GM19372 (cell line): ENCODE measurements around the gene BTNL2.

Source experiments
- ATAC-seq: cut with Tn5 transposase; IDR thresholded peaks from one replicate; pipeline ENCODE4 v1.9.1; 2021; ENCODE audit warnings: mild to moderate bottlenecking, low read depth, moderate library complexity; ENCODE audit not compliant: unreplicated experiment

The BTNL2 gene

DNA sequence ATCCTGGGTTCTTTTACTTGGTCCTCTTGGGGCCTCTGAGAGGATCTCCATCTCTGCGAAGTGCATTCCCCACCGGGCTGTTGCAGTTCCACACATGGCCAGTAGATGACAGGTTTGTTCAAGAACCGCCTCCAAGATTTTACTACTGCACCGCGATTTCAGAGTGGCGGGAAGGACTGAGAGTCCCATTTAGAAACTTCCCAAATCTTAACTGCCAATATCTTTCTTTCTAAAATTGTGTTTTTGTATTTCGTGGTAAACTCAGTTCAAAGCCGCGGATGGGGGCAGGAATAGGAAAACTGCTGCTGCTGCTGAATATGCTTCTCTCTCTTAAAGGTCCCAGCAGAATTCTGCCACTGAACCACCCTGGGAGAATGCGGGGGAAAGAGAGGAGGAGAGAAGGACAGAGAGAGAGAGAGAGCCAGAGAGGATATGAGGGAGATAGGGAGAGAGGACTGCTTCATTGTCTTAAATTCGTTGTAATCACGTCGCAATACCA, 8.6 kb upstream of the BTNL2 start:
- no peak for ATAC-seq

DNA sequence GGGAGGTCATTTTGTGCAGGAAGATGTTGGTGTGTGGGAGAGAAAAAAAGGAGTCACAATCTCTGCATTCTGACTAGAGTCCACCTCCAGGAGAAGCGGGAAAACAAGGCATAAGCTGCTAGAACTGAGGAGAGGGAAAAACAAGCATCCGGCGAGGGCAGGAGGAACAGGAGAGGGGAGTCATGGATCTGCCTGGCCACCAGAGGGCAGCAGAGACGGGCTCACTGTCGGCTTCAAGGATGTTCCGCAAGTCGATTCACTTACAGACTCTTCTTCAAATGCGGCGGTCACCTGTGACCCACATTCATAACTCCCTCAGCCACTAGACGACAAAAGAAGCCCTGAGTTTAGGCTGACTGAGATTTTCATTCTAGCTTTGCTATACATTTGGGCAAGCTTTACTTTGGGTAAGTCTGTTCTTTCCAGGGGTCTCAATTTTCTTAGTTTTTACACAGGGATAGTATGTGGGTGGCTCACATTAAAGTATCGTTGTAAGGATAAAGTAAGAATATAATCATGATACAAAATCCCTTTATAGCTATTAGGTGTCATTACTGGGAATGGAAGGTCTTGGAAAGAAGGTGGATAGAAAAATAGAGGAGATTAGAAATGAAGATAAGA, 6.6 kb upstream of the BTNL2 start:
- ATAC-seq, result no peak

- ATAC-seq, result no peak
Observed at GRCh38 chr6:32411566-32412327, 4.8 kb upstream of the BTNL2 start.

DNA sequence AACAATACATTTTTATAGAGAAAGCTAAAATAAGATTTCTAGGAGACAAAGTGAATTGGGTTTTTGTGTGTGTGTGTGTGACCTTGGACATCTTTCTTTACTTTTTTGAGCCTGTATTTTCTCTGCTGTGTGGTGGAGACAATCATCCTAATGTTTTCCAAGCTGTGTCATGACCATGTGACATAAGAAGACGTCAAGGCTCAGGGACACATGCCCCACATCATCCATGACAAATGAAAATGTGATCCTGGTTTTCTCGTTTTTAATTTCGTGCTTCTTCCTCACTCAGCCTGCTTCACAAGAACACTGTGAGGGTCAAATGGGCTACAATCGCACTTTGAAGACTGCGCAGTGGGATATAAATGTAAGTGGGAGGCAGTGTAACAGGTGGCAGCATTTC, 3.9 kb upstream of the BTNL2 start:
- no peak for ATAC-seq

GRCh38 chr6:32406197-32406596, 784 bp downstream of the BTNL2 start:
- no peak for ATAC-seq

- no peak for ATAC-seq
Observed at GRCh38 chr6:32405656-32406055, 1.3 kb downstream of the BTNL2 start.

DNA sequence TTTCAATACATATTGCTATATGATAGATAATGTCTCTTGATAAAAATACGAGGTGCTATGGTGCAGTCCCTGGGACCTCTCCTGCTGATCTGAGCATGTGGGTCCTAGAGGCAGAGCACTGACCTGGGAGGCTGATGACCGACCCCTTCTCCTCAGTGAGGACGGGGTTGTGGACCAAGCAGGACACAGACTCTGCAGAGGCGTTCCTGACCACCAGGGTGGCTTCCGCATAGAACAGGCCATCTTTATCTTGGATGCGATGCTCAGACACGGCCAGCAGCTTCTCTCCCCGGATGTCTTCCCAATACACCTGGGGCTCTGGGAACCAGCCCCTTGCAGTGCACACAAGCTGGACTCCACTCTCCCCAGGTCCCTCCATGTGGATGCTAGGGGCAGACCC, 4.2 kb downstream of the BTNL2 start:
- ATAC-seq, result no peak

DNA sequence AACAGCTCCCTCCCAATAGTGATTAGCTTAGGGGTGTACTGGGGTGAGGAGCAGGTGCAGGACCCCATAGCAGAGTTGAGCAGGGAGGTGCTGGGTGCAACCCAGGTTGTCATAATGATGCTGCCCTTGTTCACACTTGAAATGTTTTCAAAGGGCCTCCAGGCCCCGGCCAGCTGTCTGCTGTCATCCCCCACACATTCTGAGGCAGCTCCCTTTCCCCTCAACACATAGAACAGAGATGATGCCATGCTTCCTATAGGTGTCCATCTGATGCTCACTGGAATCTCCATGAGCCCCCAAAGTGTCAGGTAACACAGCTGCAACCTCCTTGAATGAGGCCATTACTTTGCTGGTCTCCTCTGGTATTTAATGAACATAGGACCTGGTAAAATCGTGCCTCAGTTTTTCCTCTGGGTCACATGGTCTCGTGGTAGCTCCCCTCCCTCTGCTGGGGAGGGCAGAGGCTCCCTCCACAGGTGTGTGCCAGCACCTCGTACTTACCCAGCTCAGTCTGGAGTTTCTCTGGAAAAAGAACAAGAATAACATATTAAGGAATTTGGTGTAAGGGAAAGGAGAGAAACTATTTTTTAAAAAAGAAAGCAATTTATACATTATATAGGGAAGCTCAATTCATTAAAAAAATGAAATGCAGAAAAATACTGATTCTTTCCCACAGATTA, 5.6 kb downstream of the BTNL2 start:
- no peak for ATAC-seq

DNA sequence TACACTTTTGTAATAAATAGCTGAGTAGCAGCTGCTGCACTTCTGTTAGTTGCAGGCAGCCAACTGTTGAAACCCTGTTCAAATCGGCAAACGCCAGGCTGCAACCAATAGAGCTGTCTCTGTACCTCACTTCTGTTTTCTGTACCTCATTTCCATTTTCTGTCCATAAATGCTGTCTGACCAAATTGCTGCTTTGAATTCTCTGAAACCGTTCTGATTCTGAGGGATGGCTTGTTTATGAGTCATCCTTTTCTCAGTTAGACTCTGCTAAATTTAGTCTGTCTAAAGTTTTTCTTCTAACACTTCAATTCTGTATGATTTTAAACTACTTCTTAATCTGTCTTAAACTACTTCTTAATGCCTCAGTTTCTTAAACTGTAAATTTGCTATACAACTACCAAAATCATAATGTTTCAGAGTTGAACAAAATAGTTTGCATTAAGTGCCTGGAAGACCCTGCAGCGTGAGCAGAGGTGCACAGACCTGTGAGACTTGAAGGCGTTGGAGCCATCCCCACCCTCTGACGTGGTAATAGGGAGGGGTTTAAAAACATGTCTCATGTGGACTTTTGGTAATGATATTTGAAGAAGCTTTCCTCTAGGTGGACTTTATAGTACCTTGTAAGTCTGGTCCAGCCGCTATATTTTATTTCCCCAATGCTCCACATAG, 9.6 kb downstream of the BTNL2 start:
- ATAC-seq, result peak; percentile 61

DNA sequence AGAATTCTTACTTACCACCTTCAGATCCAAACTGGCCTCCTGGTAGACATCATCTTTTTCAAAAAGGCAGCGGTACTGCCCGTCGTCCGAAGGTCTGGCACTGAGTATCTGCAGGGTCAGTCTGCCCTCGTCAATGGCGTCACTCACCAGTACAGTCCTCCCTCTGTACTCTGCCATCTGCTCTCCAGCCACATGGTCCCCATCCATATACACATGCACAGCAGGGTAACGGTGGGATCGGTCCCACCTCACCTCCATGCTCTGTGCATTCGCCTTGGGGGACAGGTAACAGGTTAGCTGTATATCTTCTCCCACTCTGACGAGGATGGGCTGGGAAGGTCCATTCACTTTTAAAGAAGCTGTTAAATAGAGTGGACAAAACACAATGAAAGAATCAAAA, 11.0 kb downstream of the BTNL2 start:
- ATAC-seq, result no peak

DNA sequence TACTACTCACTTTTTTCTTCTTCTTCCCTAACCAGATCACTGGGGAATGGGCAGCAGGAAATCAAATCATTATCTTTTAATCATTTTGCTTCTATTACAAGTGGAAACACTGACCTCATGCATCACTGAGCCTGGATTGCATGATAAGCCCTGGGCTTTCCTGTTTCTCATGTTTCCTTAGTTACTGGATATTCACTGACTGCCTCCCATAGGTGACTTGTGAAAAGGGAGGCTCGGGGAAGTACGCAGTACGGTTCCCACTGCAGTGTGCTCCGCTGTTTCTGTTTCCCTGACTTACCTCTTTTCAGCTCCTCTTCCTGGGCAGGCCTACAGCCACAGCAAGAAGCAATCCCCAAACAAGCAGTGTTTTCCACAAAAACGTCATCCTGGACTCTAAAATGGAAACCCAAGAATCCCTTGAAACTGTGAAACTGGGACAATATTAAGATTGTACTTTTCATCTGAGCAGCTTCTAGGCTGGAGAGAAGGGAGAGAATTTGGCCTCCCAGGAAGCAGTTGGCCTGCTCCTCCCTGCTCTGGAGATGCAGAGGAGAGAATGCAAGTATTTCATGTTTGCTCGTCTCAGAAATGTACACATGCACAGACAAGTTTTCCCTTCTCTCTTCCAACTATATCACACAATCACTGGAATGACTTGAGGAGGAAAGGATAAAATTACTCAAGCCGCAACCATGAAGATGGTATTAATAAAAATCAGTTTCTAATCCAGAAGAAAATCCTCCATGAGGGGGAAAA, 13.1 kb downstream of the BTNL2 start:
- no peak for ATAC-seq

DNA sequence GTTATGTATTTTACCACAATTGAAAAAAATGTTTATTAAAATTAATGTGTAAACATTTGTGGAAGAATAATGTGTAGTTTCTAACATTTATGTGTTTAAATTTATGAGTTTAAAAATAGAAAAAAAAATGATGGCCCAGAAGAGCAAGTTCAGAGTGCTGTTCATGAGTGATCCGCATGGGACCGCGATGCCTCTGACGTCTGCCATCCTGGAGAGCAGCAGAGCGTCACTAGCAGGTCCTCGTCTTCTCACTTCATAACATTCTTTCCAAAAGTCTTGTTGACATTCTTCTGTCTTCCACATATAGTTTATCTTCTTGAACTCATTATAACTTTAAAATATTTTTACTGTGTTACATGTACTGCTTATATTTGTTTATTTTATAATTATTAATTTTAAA, 15.5 kb downstream of the BTNL2 start:
- no peak for ATAC-seq

DNA sequence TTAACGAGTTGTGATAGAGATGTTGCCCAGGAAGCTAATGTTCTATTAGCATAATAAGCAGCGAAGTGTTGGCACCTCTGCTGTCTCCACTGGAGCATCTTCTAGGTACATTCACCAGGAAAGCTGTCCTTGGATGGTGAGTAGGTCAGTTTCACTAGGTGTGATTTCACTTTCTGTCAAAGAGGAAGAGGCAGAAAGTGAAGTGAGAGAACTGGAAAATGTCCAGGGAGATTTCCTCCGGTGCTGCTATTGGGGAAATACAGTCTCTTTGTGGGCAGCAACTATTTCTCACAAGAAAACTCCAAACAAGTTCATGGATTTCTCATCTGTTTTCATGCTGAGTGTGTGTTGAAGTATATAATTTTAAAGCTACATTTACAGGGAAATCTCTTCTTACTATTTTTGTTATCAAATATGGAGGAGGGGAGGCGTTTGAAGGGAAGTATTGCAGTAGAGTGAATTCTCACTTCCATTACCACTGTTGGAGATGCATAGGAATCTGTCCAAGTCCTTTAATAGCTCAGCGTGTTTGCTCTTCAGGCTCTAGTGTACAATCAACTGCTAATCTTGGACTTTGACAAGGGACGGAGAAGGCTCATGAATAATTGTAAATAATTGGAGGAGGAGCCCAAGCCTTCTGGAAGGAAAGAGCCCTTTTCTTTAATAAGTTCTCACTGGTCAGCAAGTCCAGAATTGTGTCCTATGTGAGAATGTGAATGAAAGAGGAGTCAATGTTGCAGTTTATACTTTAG, 19.2 kb downstream of the BTNL2 start:
- ATAC-seq, result no peak

GRCh38 chr6:32386040-32386439, 20.9 kb downstream of the BTNL2 start:
- ATAC-seq, result no peak

GRCh38 chr6:32382757-32383420, 24.1 kb downstream of the BTNL2 start:
- no peak for ATAC-seq

DNA sequence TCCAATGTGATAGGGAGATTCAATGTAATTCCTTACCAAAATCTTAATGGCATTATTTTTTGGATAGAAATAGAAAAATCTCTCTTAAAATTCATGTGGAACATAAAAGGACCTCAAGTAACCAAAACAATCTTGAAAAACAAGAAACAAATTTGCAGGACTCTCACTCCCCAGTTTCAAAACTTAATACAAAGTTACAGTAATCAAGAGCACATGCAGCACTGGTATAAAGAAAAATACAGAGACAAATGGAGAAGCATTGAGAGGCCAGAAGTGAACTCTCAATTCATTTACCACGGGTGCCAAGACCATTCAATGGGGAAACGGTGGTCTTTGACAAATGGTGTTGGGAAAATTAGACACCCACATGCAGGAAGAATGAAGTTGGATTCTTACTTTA, 27.4 kb downstream of the BTNL2 start:
- no peak for ATAC-seq

DNA sequence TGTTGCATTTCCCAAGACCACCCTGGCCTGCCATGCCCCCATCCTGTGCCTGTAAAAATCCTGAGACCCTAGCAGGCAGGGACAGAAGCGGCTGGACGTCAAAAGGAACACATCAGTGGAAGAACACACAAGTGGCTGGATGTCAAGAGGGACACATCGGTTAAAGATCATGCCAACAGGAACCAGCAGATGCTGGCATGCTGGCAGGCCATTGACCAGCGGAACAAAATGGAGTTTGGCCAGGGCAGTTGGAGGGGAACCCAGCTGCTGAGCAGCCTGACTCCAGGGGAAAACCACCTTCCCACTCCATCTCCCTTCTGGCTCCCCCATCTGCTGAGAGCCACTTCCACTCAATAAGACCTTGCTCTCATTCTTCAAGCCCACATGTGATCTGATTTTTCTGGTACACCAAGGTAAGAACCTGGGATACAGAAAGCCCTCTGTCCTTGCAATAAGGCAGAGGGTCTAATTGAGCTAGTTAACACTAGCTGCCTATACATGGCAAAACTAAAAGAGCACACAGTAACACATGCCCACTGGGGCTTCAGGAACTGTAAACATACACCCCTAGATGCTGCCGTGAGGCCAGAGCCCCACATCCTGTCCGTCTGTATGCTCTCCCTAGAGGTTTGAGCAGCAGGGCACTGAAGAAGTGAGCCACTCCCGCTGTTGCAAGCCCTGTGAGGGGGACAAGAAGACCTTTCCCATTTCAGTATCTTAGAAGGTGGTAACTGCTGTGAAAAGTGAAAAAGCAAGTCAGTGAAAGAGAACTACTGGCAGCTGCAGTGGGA, 31.0 kb downstream of the BTNL2 start:
- no peak for ATAC-seq

- no peak for ATAC-seq
Observed at GRCh38 chr6:32371803-32372202, 35.2 kb downstream of the BTNL2 start, which contains the start of gene TSBP1. Gene TSBP1 (minus strand): TSS chr6:32371903. CDS start chr6:32371706, 197 bp downstream.
